ENCODE data around the gene GBF1. TPM values are rescaled to one million over a fixed set of nuclear protein-coding genes. Genes with fewer than 3 reads are reported as not detected.

Gene GBF1
- polyA plus RNA-seq, 1 of the 3 experiments (the other 2 are of a cell fraction): 12.3 TPM

GRCh38 chr10:102400598-102401341 is 155.4 kb downstream of the GBF1 start:
- POLR2A ChIA-PET: interaction anchor here (0.6 to 1.5 kb wide), 3 partner anchors 8 to 20 kb away, joined by 3 to 5 read pairs (median 4); partner anchors contain the start of gene FBXL15
- DNase-seq: no peak
- H2AFZ ChIP-seq (ENCODE audit: low read depth): no peak overlapping the region
- H3K4me2 ChIP-seq: no peak overlapping the region
- 91% methylated on average over 12 of the region's 22 CpGs for WGBS (ENCODE audit: low lambda C conversion rate)
- no peaks in the 10 kb centered on the region for H3F3A ChIP-seq (replicated peaks; ENCODE audit: insufficient read depth)
- no peak overlapping the region for H3K27ac ChIP-seq (ENCODE audit: low read depth in 2 of 2, low read length in 1 of 2)
- no peaks in the 10 kb centered on the region for H4K20me1 ChIP-seq (ENCODE audit: insufficient read depth)
- TF ChIP-seq SIN3A (IDR thresholded peaks at IDR 0.05; ENCODE audit: borderline replicate concordance, low read depth, low read length): no peak
- TF ChIP-seq JUND (IDR thresholded peaks at IDR 0.05): no peak
- no peak for TF ChIP-seq SMC3 (IDR thresholded peaks at IDR 0.05; ENCODE audit: low read depth, low read length)
- TF ChIP-seq TCF12 (IDR thresholded peaks at IDR 0.05): no peak
- no peak for TF ChIP-seq CTCF (IDR thresholded peaks at IDR 0.05)
- no peak for TF ChIP-seq FOXM1 (IDR thresholded peaks at IDR 0.05; ENCODE audit: low read depth)
- no peak for TF ChIP-seq ZBTB33 (IDR thresholded peaks at IDR 0.05; ENCODE audit: borderline replicate concordance, low read depth)
- TF ChIP-seq RXRA (IDR thresholded peaks at IDR 0.05; ENCODE audit: borderline replicate concordance, low read depth): no peak
- TF ChIP-seq RCOR1 (IDR thresholded peaks at IDR 0.05; ENCODE audit: low read length): no peak
- TF ChIP-seq RFX5 (IDR thresholded peaks at IDR 0.05; ENCODE audit: low read length): no peak
- TF ChIP-seq TEAD4 (IDR thresholded peaks at IDR 0.05; ENCODE audit: borderline replicate concordance, insufficient read depth): no peak
- TF ChIP-seq USF1 (IDR thresholded peaks at IDR 0.05; ENCODE audit: borderline replicate concordance, low read depth): no peak
- no peak for TF ChIP-seq MEF2A (IDR thresholded peaks at IDR 0.05; ENCODE audit: borderline replicate concordance, low read depth)
- no peak for TF ChIP-seq MXI1 (IDR thresholded peaks at IDR 0.05; ENCODE audit: low read depth, low read length)
- TF ChIP-seq NFIC (IDR thresholded peaks at IDR 0.05; ENCODE audit: borderline replicate concordance): no peak
- no peak for TF ChIP-seq NRF1 (IDR thresholded peaks at IDR 0.05; ENCODE audit: low read depth, low read length)
- no peak for TF ChIP-seq GATA2 (CRISPR knock-in tag; IDR thresholded peaks at IDR 0.05)
- TF ChIP-seq TAF1 (IDR thresholded peaks at IDR 0.05; ENCODE audit: borderline replicate concordance, low read depth, low read length): no peak
- TF ChIP-seq EZH2phosphoT487 (IDR thresholded peaks at IDR 0.05; ENCODE audit: borderline replicate concordance, low read depth): no peak
- no peak for TF ChIP-seq CHD2 (IDR thresholded peaks at IDR 0.05; ENCODE audit: low read length, partially characterized antibody)
- CTCF ChIA-PET: interaction anchor here (1.1 to 16.5 kb wide), 19 partner anchors 10 to 282 kb away, joined by 3 to 359 read pairs (median 10); partner anchors contain the start of genes CUEDC2, ELOVL3, FBXL15 and PITX3
- H3K9ac ChIP-seq: no peak overlapping the region
- peaks cover 0 to 16% of the 10 kb centered on the region in 2 experiments; a peak in 1 of 4 replicates for H3K4me1 ChIP-seq (ENCODE audit: control insufficient read depth in 1 of 2, insufficient read depth in 2 of 2, low read depth in 1 of 2, low read length in 1 of 2)
- no peaks in the 10 kb centered on the region for H3K9me2 ChIP-seq
- H3K9me3 ChIP-seq: no peaks in the 10 kb centered on the region
- no peaks in the 10 kb centered on the region for H3K27me3 ChIP-seq (ENCODE audit: insufficient read depth)
- peaks cover 5% of the 10 kb centered on the region; the same call in 1 of the 2 replicates for H3K79me2 ChIP-seq (ENCODE audit: insufficient read depth)
- no peak overlapping the region for H3K4me3 ChIP-seq (ENCODE audit: low read depth in 2 of 2, low read length in 1 of 2)
- H3K36me3 ChIP-seq (replicated peaks in 1 of 2; ENCODE audit: control insufficient read depth in 1 of 2, insufficient read depth in 2 of 2, low read length in 1 of 2): no peaks in the 10 kb centered on the region
